HepG2 (cell line): ENCODE results near the gene ACOXL. TPM values are rescaled to one million over a fixed set of nuclear protein-coding genes. Genes with fewer than 3 reads are reported as not detected.

Experiments
- ATAC-seq: fragments of 200-7000 bp; cut with Tn5 transposase; 3 replicates; pipeline ENCODE4 v1.9.1; 2020; ENCODE audit warnings: mild to moderate bottlenecking, moderate library complexity
- BruUV-seq: library from RNA; stranded (reverse); fragments of 400-500 nt; replicated peaks from 2 replicates; lab custom pipeline; 2021; lab: Mats Ljungman, UMichigan
- CTCF ChIA-PET: fragments of 300-600 bp; formaldehyde crosslinking; extraction: SDS; loops from one replicate; lab custom pipeline; 2021; ENCODE audit warnings: low total read pairs, inconsistent platforms, low intra/inter-chr PET ratio; lab: Yijun Ruan, JAX
- POLR2A ChIA-PET: fragments of 350-600 bp; sonication (Branson Sonifier 250); formaldehyde crosslinking; loops from one replicate; lab custom pipeline; 2020; ENCODE audit warnings: antibody characterized with exemption, inconsistent platforms; lab: Yijun Ruan, JAX
- DNase-seq: peaks from one replicate; pipeline ENCODE4 v3.0.0-alpha.2; 2015; ENCODE audit warnings: low spot score
- FAIRE-seq: peaks from 3 replicates; lab custom pipeline; 2011; peaks lifted over from hg19 to GRCh38; lab: Jason Lieb, UNC
- H2AFZ ChIP-seq: one replicate; pipeline ENCODE4 v1.6.1; 2011; ENCODE audit warnings: low read length, inconsistent platforms
- H3K27ac ChIP-seq: fragments of 300-600 bp; 3 replicates; pipeline ENCODE4 v1.8.0; 2011; ENCODE audit warnings: mixed run types, mild to moderate bottlenecking, mixed read lengths, low read length, inconsistent platforms; ENCODE audit not compliant: insufficient read depth; ENCODE audit errors: extremely low read length
- H3K27me3 ChIP-seq, 2 experiments: fragments of 200-600 bp in 1 of 2; 2 replicates in 1 of 2; 3 replicates in 1 of 2; pipeline versions ENCODE4 v1.6.0 to v1.8.0; 2011; ENCODE audit warnings: low read length in 2 of 2, mild to moderate bottlenecking in 2 of 2, moderate library complexity in 2 of 2, inconsistent platforms in 1 of 2; ENCODE audit not compliant: insufficient read depth in 2 of 2, control insufficient read depth in 1 of 2
- H3K36me3 ChIP-seq, 2 experiments: fragments of 200-600 bp in 1 of 2; replicated peaks in 1 of 2; 2 replicates in 1 of 2; 3 replicates in 1 of 2; pipeline versions ENCODE4 v1.5.1 to v1.8.0; 2011; ENCODE audit warnings: low read length in 2 of 2, inconsistent platforms in 1 of 2; ENCODE audit not compliant: insufficient read depth in 2 of 2, control insufficient read depth in 1 of 2
- H3K4me1 ChIP-seq: 2 replicates; pipeline ENCODE4 v1.5.1; 2012; ENCODE audit warnings: low read length, inconsistent platforms; ENCODE audit not compliant: insufficient read depth
- H3K4me2 ChIP-seq: 2 replicates; pipeline ENCODE4 v1.6.0; 2011; ENCODE audit warnings: low read depth, low read length, inconsistent platforms
- H3K4me3 ChIP-seq, 3 experiments: fragments of 200-600 bp in 1 of 3; sonication (generic), shearing (Covaris generic) in 1 of 3; replicated peaks in 1 of 3; 2 replicates each; pipeline ENCODE4 v1.5.1; 2011 to 2016; ENCODE audit warnings: low read length in 3 of 3, inconsistent platforms in 2 of 3, low read depth in 2 of 3, mild to moderate bottlenecking in 2 of 3, control low read depth in 1 of 3, mixed read lengths in 1 of 3; ENCODE audit not compliant: insufficient read depth in 1 of 3
- H3K79me2 ChIP-seq: one replicate; pipeline ENCODE4 v1.6.1; 2011; ENCODE audit warnings: low read length, inconsistent platforms; ENCODE audit not compliant: insufficient read depth
- H3K9ac ChIP-seq: 2 replicates; pipeline ENCODE4 v1.6.0; 2011; ENCODE audit warnings: mild to moderate bottlenecking, low read depth, low read length, inconsistent platforms; ENCODE audit not compliant: insufficient read depth
- H3K9me3 ChIP-seq: 2 replicates; pipeline ENCODE4 v1.5.1; 2012; ENCODE audit warnings: mild to moderate bottlenecking, low read length
- H4K20me1 ChIP-seq: 2 replicates; pipeline ENCODE4 v1.6.0; 2011; ENCODE audit warnings: inconsistent platforms, mild to moderate bottlenecking, low read length, moderate library complexity; ENCODE audit not compliant: insufficient read depth
- NR2F2 ChIP-seq: IDR thresholded peaks from 2 replicates; pipeline ENCODE4 v1.6.1; 2012; ENCODE audit warnings: low read depth, inconsistent platforms, borderline replicate concordance
- RBM22 ChIP-seq: fragments of 200-400 bp; formaldehyde crosslinking; optimal IDR thresholded peaks from 2 replicates; pipeline ENCODE3; 2017; ENCODE audit warnings: mild to moderate bottlenecking, low read length, moderate library complexity
- RFX5 ChIP-seq: IDR thresholded peaks from 2 replicates; pipeline ENCODE4 v1.6.1; 2011; ENCODE audit warnings: low read depth, low read length, improper control_type of control experiment
- RNF2 ChIP-seq: fragments of 450-650 bp; conservative IDR thresholded peaks from 2 replicates; pipeline ENCODE4 v1.6.1; 2016; ENCODE audit warnings: low read depth
- ZBTB8A ChIP-seq: sonication (generic); formaldehyde crosslinking; IDR thresholded peaks from 2 replicates; pipeline ENCODE4 v1.4.0; 2020; ENCODE audit warnings: mild to moderate bottlenecking, low read depth, missing genetic modification reagents, borderline replicate concordance
- ZNF749 ChIP-seq: sonication (generic); formaldehyde crosslinking; IDR thresholded peaks from 2 replicates; pipeline ENCODE4 v1.8.0; 2022; ENCODE audit warnings: mild to moderate bottlenecking, missing genetic modification reagents, moderate library complexity, borderline replicate concordance
- ZSCAN22 ChIP-seq: sonication (generic); formaldehyde crosslinking; IDR thresholded peaks from 2 replicates; pipeline ENCODE4 v1.4.0; 2020; ENCODE audit warnings: mild to moderate bottlenecking, missing genetic modification reagents
- WGBS: methylation state at CpG from one replicate; pipeline ENCODE4 v1.1.6; 2017; ENCODE audit warnings: low lambda C conversion rate; 5-methylcytosine and 5-hydroxymethylcytosine counted together
- in situ Hi-C: cut with HindIII; loops from 2 replicates; pipeline ENCODE4 v1.10.0; 2017; ENCODE audit warnings: low pct_unique_long_range_greater_than_20kb; ENCODE audit not compliant: extremely low pct_ligation_motif_present
- intact Hi-C: fragments of 100-400 bp; cut with micrococcal nuclease; formaldehyde crosslinking; loops from one replicate; pipeline ENCODE4 v1.10.0; 2022; ENCODE audit not compliant: unreplicated experiment
- polyA plus RNA-seq, 8 experiments: library from polyadenylated mRNA; depleted of rRNA in 3 of 8; stranded (reverse) in 7 of 8; unstranded in 1 of 8; fragments of >200 nt; fragmentation: Illumina TruSeq in 4 of 8; extraction: Trizol in 4 of 8; gene quantifications; 2 replicates each; pipeline versions ENCODE4 v1.2.1 to v1.2.3, GENCODE V29; 2011 to 2016; ENCODE audit warnings: low read depth in 4 of 8, missing spikeins in 1 of 8, mixed read lengths in 1 of 8; ENCODE audit not compliant: insufficient read depth in 1 of 8
- total RNA-seq, 5 experiments: library from RNA; depleted of rRNA; stranded (reverse); fragments of >200 nt; fragmentation: Illumina TruSeq; extraction: Trizol; gene quantifications; 2 replicates each; pipeline ENCODE4 v1.2.3, GENCODE V29; 2016; ENCODE audit warnings: low read depth in 1 of 5
- TF ChIP-seq, protein P1 (sequence below): sonication (generic); formaldehyde crosslinking; IDR thresholded peaks from 2 replicates; pipeline ENCODE4 v1.4.0; 2020; ENCODE audit warnings: mild to moderate bottlenecking, missing genetic modification reagents
- TF ChIP-seq, protein P2 (sequence below): sonication (generic); formaldehyde crosslinking; IDR thresholded peaks from 2 replicates; pipeline ENCODE4 v1.9.0; 2021; ENCODE audit warnings: missing genetic modification reagents, borderline replicate concordance

The ACOXL gene
- total and polyA plus RNA-seq, 2 of the 13 experiments (the other 11 are each of a cell fraction or from before 2014, with no cell fraction given), result not detected

DNA sequence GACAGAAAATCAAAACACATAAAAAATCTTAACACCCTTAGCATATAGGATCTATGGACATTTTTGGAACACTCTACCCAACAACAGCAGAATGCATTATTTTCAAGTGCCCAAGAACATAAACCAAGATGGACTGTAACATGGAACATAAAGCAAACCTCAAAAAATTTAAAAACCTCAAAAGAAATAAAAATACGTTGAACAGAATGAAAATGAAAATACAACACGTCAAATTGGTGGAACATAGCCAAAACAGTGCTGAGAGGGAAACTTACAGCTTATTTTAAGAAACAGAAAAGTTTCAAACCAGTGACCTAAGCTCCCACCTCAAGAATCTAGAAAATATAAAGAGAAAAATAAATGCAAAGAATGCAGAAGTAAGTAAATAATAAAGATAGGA is 330.0 kb downstream of the ACOXL start:
- Histone ChIP-seq H3K79me2 (no peaks in the 10 kb centered on the region), H3K4me3 (no peak overlapping the region), H3K9ac (no peak overlapping the region), H3K9me3 (no peaks in the 10 kb centered on the region), H2AFZ (no peak overlapping the region), H4K20me1 (no peaks in the 10 kb centered on the region), H3K36me3 (no peaks in the 10 kb centered on the region), H3K4me2 (no peak overlapping the region), H3K27ac (no peak overlapping the region), H3K4me1 (no peaks in the 10 kb centered on the region), H3K27me3 (peaks cover 0 to 3% of the 10 kb centered on the region in 2 experiments; a peak in 1 of 5 replicates)
- ChIA-PET CTCF (no interaction called here), POLR2A (no interaction called here)
- FAIRE-seq, result no peak
- no peak for DNase-seq
- BruUV-seq, result no TSS peak
- in situ Hi-C loops (no loop called here), intact Hi-C loops (no loop called here)
- no peak for ATAC-seq
- TF ChIP-seq ZNF749 (no peak), NR2F2 (no peak), RBM22 (no peak), ZSCAN22 (CRISPR knock-in tag) (no peak), ZBTB8A (CRISPR knock-in tag) (no peak), RFX5 (no peak), RNF2 (no peak)
- TF ChIP-seq, protein P1, sequence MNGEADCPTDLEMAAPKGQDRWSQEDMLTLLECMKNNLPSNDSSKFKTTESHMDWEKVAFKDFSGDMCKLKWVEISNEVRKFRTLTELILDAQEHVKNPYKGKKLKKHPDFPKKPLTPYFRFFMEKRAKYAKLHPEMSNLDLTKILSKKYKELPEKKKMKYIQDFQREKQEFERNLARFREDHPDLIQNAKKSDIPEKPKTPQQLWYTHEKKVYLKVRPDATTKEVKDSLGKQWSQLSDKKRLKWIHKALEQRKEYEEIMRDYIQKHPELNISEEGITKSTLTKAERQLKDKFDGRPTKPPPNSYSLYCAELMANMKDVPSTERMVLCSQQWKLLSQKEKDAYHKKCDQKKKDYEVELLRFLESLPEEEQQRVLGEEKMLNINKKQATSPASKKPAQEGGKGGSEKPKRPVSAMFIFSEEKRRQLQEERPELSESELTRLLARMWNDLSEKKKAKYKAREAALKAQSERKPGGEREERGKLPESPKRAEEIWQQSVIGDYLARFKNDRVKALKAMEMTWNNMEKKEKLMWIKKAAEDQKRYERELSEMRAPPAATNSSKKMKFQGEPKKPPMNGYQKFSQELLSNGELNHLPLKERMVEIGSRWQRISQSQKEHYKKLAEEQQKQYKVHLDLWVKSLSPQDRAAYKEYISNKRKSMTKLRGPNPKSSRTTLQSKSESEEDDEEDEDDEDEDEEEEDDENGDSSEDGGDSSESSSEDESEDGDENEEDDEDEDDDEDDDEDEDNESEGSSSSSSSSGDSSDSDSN (CRISPR knock-in tag), result no peak
- TF ChIP-seq, protein P2, sequence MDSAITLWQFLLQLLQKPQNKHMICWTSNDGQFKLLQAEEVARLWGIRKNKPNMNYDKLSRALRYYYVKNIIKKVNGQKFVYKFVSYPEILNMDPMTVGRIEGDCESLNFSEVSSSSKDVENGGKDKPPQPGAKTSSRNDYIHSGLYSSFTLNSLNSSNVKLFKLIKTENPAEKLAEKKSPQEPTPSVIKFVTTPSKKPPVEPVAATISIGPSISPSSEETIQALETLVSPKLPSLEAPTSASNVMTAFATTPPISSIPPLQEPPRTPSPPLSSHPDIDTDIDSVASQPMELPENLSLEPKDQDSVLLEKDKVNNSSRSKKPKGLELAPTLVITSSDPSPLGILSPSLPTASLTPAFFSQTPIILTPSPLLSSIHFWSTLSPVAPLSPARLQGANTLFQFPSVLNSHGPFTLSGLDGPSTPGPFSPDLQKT (CRISPR knock-in tag), result no peak
- WGBS, result under 1% methylated on average over 2 of the region's 2 CpGs
